Fibroblast of villous mesenchyme (primary cell): ENCODE results near the gene VWF. TPM values are rescaled to one million over a fixed set of nuclear protein-coding genes. Genes with fewer than 3 reads are reported as not detected.

Source experiments
- DNase-seq: peaks from one replicate; pipeline ENCODE4 v3.0.0-alpha.2; 2010; ENCODE audit warnings: low read depth
- H3K4me3 ChIP-seq: 2 replicates; pipeline ENCODE4 v1.5.1; 2011; ENCODE audit warnings: low read depth, mild to moderate bottlenecking, low read length
- small RNA-seq: library from RNA; depleted of rRNA; stranded (forward); fragments of <200 nt; gene quantifications from one replicate; pipeline ENCODE3, GENCODE V24; 2012
- total RNA-seq: library from RNA; depleted of rRNA; stranded (reverse); fragments of >200 nt; gene quantifications from 2 replicates; pipeline ENCODE4 v1.2.3, GENCODE V29; 2012
- TF ChIP-seq, protein P1 (sequence below): IDR thresholded peaks from 2 replicates; pipeline ENCODE4 v1.5.1; 2012; ENCODE audit warnings: low read depth, mild to moderate bottlenecking, low read length; ENCODE audit not compliant: insufficient read depth

The VWF gene
- total RNA-seq, 1 donor, result under 0.01 TPM

DNA sequence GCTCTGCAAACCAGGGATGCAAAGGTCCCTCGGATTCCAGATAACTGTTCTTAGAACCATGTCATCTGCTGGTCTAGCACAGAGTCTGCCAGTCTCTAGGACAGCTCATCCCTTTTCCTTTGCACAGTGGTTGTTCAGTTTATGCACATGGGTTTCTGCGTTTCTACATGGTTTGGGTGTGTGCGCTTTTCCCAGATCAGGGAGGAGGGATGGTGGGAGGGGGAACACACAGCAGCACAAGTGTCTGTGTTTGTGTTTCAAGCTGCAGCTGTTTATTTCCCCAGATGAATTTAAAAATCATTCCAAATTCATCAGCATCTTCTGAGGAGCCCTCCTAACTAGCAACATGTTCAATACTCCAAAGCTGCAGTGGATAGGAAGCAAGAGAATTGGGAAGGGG is 224.8 kb downstream of the VWF start:
- H3K4me3 ChIP-seq, result no peak overlapping the region
- TF ChIP-seq, protein P1, sequence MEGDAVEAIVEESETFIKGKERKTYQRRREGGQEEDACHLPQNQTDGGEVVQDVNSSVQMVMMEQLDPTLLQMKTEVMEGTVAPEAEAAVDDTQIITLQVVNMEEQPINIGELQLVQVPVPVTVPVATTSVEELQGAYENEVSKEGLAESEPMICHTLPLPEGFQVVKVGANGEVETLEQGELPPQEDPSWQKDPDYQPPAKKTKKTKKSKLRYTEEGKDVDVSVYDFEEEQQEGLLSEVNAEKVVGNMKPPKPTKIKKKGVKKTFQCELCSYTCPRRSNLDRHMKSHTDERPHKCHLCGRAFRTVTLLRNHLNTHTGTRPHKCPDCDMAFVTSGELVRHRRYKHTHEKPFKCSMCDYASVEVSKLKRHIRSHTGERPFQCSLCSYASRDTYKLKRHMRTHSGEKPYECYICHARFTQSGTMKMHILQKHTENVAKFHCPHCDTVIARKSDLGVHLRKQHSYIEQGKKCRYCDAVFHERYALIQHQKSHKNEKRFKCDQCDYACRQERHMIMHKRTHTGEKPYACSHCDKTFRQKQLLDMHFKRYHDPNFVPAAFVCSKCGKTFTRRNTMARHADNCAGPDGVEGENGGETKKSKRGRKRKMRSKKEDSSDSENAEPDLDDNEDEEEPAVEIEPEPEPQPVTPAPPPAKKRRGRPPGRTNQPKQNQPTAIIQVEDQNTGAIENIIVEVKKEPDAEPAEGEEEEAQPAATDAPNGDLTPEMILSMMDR, result no peak
- DNase-seq, result no peak

DNA sequence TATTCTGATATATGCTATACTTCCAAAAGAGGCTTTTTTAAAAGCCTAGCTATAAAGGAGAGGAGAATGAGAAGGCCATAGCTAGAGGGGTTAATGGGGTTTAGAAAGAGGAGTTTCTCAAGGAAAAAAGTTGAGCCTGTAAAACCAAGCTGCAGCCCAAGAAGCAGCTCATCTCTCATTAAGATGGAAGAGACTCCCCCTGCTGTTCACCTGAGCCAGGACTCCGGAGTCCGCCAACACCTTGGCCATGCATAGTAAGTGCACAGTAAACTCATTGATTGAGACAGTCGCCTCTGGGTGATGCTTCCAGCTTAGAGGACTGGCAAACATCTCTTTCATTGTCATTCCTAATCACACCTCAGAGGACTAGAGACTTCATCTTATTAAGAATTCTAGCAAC is 225.6 kb downstream of the VWF start:
- TF ChIP-seq, protein P1, result no peak
- no peak for DNase-seq
- H3K4me3 ChIP-seq, result no peak overlapping the region

Small RNAs within 50 kb of the gene (small RNA-seq; reads per million reads assigned to genes)
- not detected for gene RN7SL69P

Other genes with a start within 250 kb of the VWF start
- gene ANO2, start 179.4 kb downstream of the VWF start, total RNA-seq, result 0.43 TPM in 1 of 2 replicates, not detected in the other
- gene CD9, start 75.7 kb upstream of the VWF start, total RNA-seq, result 120 and 209 TPM in 2 replicates
- under 0.01 TPM in 1 of 2 replicates, not detected in the other for gene PLEKHG6, start 186.0 kb upstream of the VWF start, total RNA-seq
- gene TNFRSF1A, start 217.4 kb upstream of the VWF start, total RNA-seq, result 125 and 174 TPM in 2 replicates